NCI-H1694 (cell line): Measurements from ENCODE around the gene PBX4.

Experiments used
- DNase-seq: peaks from one replicate; lab custom pipeline; 2025; lab: John Stamatoyannopoulos, UW

PBX4 gene

DNA sequence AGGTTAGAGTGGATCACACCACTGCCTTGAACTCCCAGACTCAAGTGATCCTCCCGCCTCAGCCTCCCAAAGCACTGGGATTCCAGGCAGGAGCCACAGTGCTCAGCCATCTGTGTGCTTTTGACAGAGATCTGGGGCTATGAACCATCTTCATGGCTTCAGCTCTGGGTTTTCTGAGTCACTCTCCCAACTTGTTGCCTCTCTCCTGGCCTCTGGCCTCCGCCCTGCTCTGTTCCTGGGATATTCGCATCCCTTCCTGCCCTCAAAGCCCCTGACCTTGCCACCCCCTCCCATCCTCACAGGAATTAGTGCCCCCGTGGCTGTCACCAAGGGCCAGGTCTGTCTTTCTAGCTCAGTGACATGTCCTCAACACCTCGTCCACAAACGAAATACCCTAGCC lies 30.7 kb upstream of the PBX4 start:
- no peak for DNase-seq

DNA sequence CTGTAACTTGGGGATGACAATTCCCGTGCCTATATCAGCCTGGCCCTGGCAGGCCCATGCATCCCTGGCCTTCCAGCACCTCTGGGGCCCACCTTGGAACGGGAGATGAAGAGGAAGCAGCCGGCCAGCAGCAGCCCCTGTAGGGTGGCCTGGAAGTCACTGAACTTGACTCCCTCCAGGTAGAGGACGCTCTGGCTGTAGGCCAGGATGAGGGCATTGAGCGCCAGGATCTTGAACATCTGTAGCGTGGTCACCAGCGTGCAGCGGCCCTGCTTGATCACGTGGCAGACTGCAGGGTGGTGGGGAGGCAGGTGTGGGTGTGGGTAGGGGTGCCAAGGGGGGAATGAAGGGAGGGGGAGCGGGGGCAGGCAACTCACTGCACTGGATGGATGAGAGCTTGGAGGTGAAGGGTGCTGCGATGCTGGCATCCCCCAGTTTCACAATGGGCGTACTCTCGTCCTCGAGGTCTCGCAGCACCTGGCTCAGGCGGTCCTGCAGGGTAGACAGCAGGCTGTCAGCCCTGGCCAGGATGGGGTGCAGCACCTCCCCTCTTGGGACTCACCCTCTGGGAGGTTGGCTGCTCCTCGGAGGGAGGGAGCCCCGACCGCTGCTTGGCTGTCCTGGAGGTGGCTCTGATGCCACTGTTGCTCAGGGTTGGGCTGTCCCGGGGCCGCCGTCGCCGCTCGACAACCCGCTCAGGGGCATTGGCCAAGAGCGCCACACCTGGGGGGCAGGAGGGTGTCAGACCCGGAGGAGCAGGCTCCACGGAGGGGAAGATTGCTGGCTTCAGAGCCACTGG lies 28.7 kb upstream of the PBX4 start:
- DNase-seq: no peak

DNA sequence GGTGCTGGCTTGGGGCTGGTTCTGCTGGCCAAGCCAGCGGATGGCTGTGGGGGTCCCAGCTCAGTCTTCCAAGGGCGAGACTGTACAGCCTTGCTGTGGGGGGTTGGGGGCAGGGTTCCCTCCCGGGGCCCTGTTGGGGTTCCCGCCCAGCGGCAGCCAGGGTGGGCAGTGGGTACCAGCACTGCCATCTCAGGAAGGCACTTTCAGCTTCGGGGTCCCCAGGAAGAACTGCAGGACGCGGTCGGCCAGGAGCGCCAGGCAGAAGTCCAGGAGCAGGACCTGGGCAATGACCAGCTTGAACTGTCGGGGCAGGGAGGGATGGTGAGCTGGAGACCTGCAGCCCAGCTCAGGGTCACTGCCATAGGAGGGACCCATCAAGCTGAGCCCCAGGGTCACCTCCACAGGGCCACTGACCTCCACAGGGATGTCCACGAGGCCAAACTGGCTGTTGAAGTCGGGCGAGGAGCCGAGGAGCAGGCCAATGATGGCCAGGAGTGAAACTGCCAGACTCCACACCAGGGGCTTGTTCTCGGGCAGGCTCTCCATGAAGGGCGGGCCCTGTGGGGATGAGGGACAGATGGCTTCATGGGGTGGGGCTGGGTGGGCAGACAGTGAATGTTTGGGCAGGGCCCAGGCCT lies 26.9 kb upstream of the PBX4 start:
- DNase-seq: no peak

DNA sequence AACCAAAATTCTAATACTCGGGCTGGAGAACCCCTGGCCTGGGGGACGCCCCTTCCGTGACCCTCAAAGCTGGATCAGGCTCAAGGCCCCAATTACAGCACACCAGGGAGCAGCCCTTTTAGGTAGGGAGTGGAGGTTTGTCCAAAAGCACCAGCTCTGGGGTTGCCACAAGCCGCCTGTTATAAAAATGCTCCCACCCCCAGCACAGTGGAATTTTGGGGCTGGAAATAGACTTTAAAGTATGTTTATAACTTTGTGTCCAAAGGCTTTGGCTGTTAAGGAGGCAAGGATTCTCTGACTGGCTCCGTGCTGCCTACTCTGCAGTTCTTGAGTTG lies 25.5 kb upstream of the PBX4 start:
- no peak for DNase-seq

DNA sequence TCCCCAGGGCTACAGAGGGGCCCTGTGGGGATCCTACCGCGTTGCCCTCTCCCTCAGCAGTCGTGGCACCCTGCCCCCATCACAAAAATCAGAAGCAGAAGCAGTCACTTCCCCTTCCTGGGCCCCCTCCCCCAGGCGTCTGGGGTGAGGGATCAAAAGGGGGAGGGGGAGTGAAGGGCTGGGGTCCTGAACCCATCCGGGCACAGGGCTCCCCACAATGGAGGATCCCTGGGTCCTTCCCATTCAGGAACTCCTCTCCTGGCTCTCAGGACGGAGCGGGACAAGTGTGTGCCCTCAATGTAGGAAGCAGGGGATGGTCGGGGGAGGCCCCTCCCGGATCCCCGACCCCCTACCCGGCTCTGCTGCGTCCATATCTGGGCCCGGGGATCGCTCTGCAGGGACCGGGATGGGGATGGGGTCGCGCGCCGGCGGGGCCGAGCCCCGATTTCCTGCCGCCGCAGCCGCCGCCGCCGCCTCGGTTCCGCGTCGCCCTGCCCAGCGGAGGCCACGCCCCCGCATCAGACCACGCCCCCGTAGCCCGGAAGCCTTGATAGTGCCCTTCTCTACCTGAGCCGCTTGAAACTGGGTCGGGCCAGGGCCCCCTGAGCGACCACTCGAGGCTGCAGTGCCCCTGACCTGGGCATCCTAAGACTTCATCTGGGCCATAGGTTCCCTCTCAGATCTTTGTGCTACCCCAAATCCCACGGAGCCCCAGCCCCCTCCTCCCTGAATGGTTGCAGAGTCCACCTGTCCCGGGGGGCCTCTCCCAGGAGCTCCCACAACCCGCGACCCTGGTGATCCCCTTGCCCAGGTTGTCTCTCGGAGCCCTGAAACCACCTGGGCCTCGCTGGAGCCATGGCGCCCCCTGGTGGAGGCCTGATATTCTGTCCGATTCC lies 24.9 kb upstream of the PBX4 start, which contains the start of gene GMIP:
TSS of gene GMIP (minus strand) at position 500 of the 896 bp plus-strand sequence. CDS start at position 372, 128 bp downstream.
- DNase-seq: peak; percentile 44

DNA sequence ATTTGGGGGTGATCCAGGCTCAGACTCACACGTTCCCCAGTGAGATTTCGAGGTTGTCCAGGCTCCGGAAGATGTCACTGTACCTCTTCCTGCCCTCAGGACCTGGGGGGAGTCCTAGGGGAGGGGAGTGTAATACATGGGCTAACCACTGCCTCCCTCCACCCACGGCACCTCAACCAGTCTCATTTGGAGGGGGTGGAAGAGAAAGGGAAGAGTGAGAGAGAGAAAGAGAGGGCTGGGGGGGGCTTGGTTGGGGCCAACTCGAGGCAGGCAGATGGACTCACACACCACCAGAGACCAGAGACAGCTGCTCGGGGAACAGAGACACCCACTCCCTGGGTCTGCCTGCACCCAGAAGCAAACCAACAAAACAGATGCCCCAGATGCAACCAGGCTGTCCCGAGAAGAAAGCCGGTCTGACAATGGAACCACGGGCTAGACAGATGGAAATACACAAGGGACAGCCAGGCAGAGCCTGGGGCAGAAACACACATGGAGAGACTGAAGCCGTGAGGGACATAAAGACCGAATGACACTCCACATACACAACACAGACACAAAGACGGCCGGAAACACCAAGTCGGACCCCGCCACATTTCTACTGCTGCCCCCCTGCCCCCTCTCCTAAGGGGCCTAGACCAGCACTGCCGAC lies 24.1 kb upstream of the PBX4 start:
- peak; percentile 29 for DNase-seq

DNA sequence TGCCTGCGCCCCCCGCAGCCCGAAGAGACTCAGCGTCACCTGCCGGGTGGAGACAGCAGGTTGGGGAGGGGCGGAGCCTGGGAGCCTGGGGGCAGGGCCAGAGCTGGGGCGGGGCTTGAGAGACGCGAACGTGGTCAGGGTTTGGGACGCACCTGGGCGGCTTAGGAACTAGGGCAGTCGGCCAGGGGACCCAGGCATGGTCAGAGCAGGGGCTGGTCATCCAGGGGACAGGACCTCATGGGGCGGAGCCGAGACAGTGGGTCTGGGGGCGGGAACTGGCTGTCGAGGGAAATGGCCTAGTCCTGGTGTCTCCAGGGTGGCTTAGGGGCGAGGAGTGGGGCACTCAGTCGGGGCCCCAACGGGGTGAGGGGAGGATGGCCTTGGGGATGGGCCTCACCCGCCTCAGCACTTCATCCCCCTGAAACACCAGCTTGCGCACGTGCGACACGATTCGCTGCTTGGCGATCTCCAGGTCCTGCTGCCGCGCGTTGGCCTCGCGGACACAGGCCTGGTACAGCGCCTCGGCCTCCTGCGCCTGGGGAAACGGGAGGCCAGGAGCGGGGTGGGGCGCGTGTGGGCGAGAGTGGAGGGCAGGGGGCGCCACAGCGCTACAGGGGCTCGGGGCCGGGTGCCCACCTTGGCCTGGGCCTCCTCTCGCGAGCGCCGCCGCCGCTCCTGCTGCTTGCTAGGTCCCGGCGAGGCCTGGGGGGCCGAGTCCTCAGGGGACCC lies 19.2 kb upstream of the PBX4 start:
- no peak for DNase-seq

DNA sequence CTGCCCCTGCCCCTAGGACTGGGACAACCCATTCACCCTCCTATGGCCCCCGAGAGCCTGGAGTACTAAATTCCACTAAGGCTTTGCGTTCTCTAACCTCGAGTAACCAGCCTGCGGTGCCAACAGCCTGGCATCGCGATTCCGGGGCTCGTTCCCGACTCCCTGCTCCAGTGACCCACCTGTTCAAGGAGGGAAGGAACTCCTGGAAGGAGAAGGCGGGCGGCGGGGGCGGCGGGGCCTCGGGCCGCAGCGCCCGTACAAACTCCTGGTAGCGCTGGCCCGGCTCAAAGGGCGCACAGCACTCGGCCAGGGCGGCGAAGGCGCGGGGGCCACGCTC lies 18.7 kb upstream of the PBX4 start:
- DNase-seq: no peak

DNA sequence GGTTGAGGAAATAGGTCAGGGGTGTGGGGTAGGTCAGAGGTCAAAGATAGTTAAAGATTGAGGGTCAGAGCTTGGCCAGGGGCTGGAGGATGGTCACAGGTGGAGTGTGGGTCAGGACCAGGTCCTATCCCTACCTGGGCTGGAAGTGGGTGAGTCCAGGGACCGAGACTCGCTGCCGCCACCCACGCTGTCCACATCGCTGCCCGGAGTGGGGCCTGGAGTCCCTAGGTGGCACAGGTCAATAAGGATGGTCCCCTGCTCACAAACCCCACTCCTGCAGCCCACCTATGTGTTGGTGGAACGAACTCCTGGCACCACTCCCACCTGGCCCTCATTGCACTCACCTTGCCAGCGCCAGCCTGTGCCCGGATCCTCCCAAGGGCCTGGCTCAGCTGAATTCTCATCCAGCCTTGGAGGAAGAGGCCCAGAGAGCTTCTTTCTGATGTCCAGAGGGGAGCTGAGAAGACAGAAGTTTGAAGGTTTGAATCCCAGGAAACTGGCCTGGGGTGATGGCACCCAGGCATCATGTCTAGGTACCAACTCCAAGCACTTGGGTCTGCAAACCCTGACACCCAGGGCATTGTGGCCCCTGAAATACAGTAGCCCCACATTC lies 18.2 kb upstream of the PBX4 start:
- no peak for DNase-seq

DNA sequence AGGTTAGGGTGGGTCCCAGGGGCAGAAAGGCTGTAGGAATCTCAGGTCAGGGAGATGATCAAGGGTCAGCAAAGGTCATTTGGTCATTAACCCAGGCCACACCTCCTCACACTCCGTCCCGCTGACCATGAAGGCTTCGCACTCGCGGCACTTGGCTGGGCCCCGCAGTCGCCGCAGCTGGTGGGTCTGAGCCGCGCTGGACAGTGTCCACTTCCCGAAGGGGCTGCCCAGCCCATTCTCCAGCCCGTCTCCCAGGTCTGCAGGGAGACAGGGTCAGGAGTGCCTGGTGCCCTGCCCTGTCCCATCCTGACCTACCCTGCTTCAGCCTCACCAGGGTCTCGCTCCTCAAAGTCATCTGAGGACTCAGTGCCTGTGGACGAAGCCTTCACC lies 16.8 kb upstream of the PBX4 start:
- no peak for DNase-seq

DNA sequence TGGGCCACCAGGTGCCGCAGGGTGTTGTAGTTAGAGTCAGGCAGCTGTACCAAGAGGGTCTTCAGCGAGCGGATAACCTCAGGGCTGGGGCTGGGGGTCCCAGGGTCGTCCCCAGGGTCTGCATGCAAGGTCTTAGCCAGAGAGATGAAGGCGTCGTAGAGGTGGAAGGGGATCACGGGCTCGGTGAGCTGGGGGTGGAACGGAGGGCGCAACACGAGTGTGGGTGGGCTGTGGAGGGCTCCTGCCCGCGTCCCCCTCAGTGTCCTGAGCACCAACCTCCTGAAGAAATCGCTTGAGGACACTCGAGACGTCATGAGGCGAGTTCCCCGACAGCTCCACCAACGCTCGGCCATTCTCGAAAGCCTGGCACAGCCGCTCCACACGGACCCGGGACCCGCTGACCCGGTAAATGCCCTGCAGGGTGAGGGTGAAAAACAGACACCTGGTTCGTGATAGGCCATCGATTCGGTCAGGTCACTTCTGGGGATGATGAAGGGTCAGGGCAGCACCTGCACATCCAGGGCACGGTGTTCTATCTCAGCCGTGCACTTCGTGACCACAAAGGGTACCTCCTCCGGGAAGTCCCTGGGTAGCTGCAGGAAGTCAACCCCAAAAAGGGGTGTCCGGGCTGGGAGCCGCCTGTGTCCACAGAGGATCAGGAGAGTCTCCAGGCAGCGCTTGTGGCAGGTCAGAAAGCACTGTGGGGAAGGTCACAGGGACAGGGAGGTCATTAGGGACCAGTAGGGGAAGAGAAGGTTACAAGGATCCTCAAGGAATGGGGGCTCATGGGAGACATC lies 16.2 kb upstream of the PBX4 start:
- DNase-seq: no peak

DNA sequence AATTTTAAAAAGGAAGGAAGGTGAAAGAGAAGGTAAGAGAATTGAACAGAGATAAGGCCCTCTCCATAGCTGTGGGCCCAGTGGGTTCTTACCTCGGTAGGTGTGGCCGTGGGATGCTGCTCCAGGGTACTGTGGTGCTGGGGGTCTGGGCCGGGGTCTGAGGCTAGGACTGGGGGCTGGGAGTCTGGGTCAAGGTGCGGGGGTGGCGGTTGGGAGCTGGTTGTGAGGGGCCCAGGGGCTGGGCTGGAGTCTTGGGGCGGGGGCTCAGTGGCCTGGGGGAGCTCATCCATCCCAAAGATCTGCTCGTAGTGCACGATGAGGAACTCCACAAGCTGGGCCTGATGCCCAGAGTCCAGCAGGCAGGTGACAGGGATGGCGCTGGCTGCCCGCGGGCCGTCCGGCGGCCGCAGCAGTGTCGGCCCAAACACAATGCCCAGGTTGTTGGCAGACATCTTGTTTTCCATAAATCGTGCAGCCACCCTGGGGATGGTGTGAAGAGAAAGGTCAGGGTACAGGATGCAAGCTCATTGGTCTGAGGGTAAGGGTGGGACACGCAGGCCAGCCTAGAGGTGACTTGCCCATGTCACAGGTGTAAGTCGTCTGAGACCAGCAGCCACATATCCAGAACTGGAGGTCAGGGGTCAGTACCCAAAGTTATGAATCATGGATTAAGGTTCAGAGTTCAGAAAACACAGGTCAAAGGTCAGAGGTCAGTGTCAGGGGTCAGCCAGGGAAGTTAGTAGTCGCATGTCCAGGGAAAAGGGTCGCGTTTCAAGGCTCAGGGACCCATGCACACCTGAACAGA lies 15.4 kb upstream of the PBX4 start:
- DNase-seq: no peak

DNA sequence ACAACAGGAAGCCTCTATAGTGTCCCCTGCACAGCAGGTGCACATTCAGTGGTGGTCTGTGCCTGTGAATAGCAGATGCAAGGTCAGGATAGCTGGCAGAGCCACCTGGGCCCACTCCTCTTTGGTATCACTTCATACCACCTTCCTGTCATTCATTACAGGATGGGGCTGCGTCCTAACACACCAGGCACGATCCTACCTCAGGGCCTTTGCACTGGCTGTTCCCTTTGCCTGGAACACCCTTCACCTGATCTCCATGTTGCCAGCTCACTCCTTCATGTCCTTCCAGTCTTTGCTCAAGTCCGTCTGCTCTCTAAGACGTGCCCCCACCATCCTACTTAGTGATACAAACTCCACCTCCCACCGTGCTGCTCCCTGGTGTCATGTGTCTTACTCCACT lies 14.2 kb upstream of the PBX4 start:
- no peak for DNase-seq

DNA sequence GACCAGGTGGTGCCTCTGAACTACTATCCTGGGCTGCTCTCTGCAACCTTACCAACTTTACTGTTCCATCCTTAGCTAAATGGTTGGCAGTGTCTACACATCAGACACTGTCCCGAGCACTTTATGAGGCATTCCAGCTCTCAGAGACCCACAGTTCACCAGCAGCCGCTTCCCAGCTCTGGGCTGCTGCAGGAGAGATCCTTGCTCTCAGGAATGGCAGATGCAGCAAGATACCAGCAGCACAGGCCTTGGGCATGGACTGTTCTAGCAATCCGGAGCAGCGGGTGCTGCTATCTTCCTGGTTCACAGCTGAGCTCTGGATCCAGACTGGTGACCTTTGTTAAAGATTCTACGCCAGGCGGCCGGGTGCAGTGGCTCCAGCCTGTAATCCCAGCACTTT lies 12.9 kb upstream of the PBX4 start:
- DNase-seq: no peak

DNA sequence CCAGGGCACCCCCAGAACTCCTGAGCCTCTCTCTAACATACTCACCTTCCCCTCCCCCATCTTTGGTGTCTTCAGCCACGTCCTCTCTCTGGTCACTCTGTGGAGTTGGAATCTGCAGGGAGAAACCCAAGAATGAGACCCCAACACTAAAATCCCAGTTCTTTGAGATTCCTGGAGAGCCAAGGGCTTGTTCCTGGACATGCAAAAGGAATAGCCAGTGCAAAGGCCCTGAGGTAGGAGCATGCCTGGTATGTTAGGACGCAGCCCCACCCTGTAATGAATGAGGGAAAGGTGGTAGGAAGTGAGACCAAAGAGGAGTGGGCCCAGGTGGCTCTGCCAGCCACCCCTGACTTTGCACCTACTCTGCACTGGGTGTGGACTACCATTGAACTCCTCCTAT lies 11.9 kb upstream of the PBX4 start:
- DNase-seq: no peak

DNA sequence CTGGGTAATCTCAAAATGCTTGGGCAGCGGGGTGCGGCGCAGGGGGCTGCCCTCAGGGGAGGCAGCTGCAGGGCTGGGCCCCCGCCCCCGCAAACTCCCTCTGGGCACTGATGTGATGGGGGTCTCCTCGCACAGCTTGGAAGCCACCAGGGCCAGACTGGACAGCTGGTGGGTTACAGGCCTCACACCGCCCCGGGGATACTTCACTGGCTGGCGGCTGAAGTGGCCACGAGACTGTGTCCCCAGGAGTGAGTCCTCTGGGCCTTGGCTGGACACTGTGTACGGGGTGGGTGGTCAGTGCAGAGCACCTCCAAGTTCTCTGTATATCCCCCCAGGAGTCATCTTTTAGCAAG lies 11.6 kb upstream of the PBX4 start:
- DNase-seq: no peak

DNA sequence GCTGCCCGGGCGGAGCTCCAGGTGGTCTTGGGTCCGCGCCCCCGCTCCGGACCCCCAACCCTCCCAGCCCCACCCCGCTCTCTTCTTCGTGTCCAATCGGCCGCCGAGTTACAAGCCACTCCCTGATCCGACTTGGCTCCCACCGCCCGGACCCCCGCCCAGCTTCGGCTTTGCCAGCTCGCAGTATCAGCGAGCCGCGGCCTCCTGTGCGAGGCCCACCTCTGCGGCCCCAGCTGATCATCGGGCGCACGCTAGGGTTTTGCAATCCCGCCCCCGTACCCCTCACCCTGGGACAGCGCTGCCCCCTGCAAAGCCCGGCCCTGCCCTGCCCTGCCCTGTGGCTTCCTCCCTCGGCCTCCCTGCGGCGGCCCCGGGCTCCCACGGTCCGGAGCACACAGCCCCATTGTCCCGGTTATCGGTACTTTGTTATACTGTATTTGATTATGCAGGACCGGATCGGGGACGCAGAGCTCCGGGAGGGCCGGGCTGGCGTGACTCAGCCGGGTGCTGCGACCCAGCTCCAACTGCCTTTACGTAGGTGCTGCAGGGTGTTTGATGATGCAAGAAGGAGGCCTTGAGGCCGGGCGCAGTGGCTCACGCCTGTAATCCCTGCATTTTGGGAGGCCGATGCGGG lies 10.1 kb upstream of the PBX4 start:
- DNase-seq: peak; percentile 54

DNA sequence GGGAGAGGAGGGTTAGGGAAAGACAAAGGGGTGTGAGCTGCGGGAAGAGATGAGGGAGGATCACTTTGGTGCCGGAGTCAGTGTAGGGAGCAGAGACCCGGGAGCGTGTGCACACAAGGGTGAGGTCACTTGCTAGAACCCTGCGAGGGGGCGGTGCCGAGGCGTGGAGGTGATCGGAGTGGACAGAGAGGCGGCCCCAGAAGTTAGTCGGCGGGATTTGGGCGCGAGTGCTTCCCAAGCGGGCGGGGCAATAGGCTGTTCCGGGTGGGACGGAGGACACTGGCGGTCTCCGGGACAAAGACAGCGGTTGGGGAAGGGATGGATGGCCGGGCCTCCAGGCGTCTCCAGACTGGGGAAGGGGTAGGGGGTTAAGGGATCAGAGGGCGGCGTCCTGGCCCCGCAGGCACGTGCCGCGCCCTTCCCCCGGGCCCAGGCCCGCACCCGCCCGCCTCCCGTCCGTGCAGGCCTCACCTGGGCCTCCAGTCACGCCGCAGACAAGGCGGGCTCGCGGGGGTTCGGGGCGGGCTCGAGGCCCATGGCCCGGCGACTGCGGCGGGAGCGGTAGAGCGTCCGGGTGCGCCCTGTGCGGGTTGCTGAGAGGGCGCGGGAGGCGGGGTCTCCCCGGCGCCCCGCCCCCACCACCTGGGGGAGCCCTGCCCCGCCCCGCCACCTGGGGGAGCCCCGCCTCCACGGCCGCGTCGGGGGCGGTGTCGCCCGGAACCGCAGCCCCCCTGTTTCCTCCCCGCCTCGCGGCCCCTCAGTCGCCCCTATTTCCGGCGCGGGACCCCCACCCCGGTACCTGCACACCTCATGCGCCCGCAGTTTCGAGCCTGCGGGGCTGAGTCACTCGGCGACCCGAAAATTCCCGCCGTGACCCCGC lies 9.4 kb upstream of the PBX4 start, which contains the start of gene LPAR2:
TSS of gene LPAR2 (minus strand) at position 600 of the 880 bp plus-strand sequence. CDS start 945 bp downstream, outside the sequence.
- peak; percentile 31 for DNase-seq
